Measurements from ENCODE around the gene USP35.

DNA sequence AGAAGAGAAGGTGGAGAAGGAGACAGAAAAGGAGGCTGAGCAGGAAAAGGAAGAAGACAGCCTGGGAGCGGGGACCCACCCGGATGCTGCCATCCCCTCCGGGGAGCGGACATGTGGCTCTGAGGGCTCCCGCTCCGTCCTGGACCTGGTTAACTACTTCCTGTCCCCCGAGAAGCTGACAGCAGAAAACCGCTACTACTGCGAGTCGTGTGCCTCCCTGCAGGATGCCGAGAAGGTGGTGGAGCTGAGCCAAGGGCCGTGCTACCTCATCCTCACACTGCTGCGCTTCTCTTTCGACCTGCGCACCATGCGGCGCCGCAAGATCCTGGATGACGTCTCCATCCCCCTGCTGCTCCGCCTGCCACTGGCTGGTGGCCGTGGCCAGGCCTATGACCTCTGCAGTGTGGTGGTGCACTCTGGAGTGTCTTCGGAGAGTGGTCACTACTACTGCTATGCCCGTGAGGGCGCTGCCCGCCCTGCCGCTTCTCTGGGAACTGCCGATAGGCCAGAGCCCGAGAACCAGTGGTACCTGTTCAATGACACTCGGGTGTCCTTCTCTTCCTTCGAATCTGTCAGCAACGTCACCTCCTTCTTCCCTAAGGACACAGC lies 21.4 kb downstream of the USP35 start:
- TF ChIP-seq, protein P1, sequence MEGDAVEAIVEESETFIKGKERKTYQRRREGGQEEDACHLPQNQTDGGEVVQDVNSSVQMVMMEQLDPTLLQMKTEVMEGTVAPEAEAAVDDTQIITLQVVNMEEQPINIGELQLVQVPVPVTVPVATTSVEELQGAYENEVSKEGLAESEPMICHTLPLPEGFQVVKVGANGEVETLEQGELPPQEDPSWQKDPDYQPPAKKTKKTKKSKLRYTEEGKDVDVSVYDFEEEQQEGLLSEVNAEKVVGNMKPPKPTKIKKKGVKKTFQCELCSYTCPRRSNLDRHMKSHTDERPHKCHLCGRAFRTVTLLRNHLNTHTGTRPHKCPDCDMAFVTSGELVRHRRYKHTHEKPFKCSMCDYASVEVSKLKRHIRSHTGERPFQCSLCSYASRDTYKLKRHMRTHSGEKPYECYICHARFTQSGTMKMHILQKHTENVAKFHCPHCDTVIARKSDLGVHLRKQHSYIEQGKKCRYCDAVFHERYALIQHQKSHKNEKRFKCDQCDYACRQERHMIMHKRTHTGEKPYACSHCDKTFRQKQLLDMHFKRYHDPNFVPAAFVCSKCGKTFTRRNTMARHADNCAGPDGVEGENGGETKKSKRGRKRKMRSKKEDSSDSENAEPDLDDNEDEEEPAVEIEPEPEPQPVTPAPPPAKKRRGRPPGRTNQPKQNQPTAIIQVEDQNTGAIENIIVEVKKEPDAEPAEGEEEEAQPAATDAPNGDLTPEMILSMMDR (IDR thresholded peaks at IDR 0.05; ENCODE audit: low read length) = no peak
- TF ChIP-seq EZH2 (optimal IDR thresholded peaks at IDR 0.05; ENCODE audit: low read depth, low read length) (no peak), EZH2phosphoT487 (IDR thresholded peaks at IDR 0.05; ENCODE audit: low read length) (no peak)
